GM23338 (cell line): ENCODE measurements around the gene IDUA. TPM values are rescaled to one million over a fixed set of nuclear protein-coding genes. Genes with fewer than 3 reads are reported as not detected.

Experiments
- ATAC-seq: fragments of 200-7000 bp; cut with Tn5 transposase; 3 replicates; pipeline ENCODE4 v1.9.1; 2020
- DNase-seq: peaks from one replicate; pipeline ENCODE4 v3.0.0-alpha.2; 2015; ENCODE audit warnings: low spot score
- H2AFZ ChIP-seq: fragments of 200-600 bp; sonication (generic); 2 replicates; pipeline ENCODE4 v1.8.0; 2016; ENCODE audit warnings: antibody characterized with exemption, mild to moderate bottlenecking, moderate library complexity
- H3F3A ChIP-seq: fragments of 200-600 bp; sonication (generic); replicated peaks from 2 replicates; pipeline ENCODE4 v1.8.0; 2017; ENCODE audit warnings: antibody characterized with exemption, mixed run types, low read depth
- H3K27ac ChIP-seq: fragments of 200-600 bp; sonication (generic); 2 replicates; pipeline ENCODE4 v1.6.1; 2016; ENCODE audit warnings: low read depth
- H3K27me3 ChIP-seq: fragments of 200-600 bp; sonication (generic); 2 replicates; pipeline ENCODE4 v1.8.0; 2016; ENCODE audit warnings: mild to moderate bottlenecking, mixed run types, moderate library complexity; ENCODE audit not compliant: insufficient read depth
- H3K36me3 ChIP-seq: fragments of 200-600 bp; sonication (generic); 2 replicates; pipeline ENCODE4 v1.8.0; 2016; ENCODE audit warnings: mild to moderate bottlenecking; ENCODE audit not compliant: insufficient read depth
- H3K4me1 ChIP-seq: fragments of 200-600 bp; sonication (generic); 2 replicates; pipeline ENCODE4 v1.8.0; 2016; ENCODE audit warnings: mild to moderate bottlenecking, moderate library complexity; ENCODE audit not compliant: insufficient read depth
- H3K4me2 ChIP-seq: fragments of 200-600 bp; sonication (generic); 2 replicates; pipeline ENCODE4 v1.7.1; 2017; ENCODE audit warnings: mixed run types
- H3K4me3 ChIP-seq: fragments of 200-600 bp; sonication (generic); 2 replicates; pipeline ENCODE4 v1.6.1; 2016; ENCODE audit warnings: mixed run types
- H3K79me2 ChIP-seq: fragments of 200-600 bp; sonication (generic); replicated peaks from 2 replicates; pipeline ENCODE4 v1.8.0; 2017; ENCODE audit warnings: mild to moderate bottlenecking; ENCODE audit not compliant: insufficient read depth
- H3K9me2 ChIP-seq: fragments of 200-600 bp; sonication (generic); 2 replicates; pipeline ENCODE4 v1.8.0; 2017; ENCODE audit not compliant: insufficient read depth
- H4K20me1 ChIP-seq: fragments of 200-600 bp; sonication (generic); replicated peaks from 2 replicates; pipeline ENCODE4 v1.8.0; 2017; ENCODE audit warnings: mild to moderate bottlenecking; ENCODE audit not compliant: insufficient read depth
- H3K27ac Mint-ChIP-seq: 2 replicates; pipeline ENCODE4 v1.8.0; 2020; ENCODE audit warnings: inconsistent platforms, mild to moderate bottlenecking, moderate library complexity, mixed read lengths
- H3K27me3 Mint-ChIP-seq: 3 replicates; pipeline ENCODE4 v1.8.0; 2022; ENCODE audit warnings: low read depth, mild to moderate bottlenecking, moderate library complexity, mixed read lengths, inconsistent platforms; ENCODE audit not compliant: insufficient read depth, poor library complexity
- H3K36me3 Mint-ChIP-seq: 3 replicates; pipeline ENCODE4 v1.8.0; 2021; ENCODE audit warnings: low read depth, mild to moderate bottlenecking, inconsistent platforms, moderate library complexity, mixed read lengths
- H3K4me1 Mint-ChIP-seq: 3 replicates; pipeline ENCODE4 v1.8.0; 2020; ENCODE audit warnings: mild to moderate bottlenecking, inconsistent platforms, mixed read lengths
- H3K4me3 Mint-ChIP-seq: 3 replicates; pipeline ENCODE4 v1.8.0; 2021; ENCODE audit warnings: moderate library complexity, mild to moderate bottlenecking, inconsistent platforms, mixed read lengths
- H3K9me3 Mint-ChIP-seq: 3 replicates; pipeline ENCODE4 v1.8.0; 2020; ENCODE audit warnings: moderate library complexity, mild to moderate bottlenecking, inconsistent platforms, mixed read lengths
- EZH2 ChIP-seq: fragments of 200-600 bp; sonication (generic); IDR thresholded peaks from one replicate; pipeline ENCODE4 v1.8.0; 2017; ENCODE audit warnings: antibody characterized with exemption, mild to moderate bottlenecking, low read depth; ENCODE audit not compliant: unreplicated experiment
- EZH2phosphoT487 ChIP-seq: fragments of 200-600 bp; sonication (generic); IDR thresholded peaks from one replicate; pipeline ENCODE4 v1.8.1; 2018; ENCODE audit warnings: antibody characterized with exemption; ENCODE audit not compliant: unreplicated experiment
- POLR2AphosphoS5 ChIP-seq: IDR thresholded peaks from 2 replicates; pipeline ENCODE4 v1.6.1; 2016; ENCODE audit warnings: antibody characterized with exemption, low read depth
- ZNF114 ChIP-seq: fragments of 250-450 bp; sonication (Bioruptor Pico); IDR thresholded peaks from 2 replicates; pipeline ENCODE4 v1.5.0; 2020; ENCODE audit warnings: mild to moderate bottlenecking, moderate library complexity
- polyA plus RNA-seq: library from polyadenylated mRNA; unstranded; fragments of >200 nt; fragmentation: Nextera tagmentation; extraction: Ambion mirVana; gene quantifications from 2 replicates; pipeline ENCODE4 v1.2.1, GENCODE V29; 2016
- total RNA-seq: library from RNA; depleted of rRNA; stranded (reverse); fragments of >200 nt; shearing (Covaris generic); gene quantifications from 2 replicates; pipeline ENCODE4 v1.2.3, GENCODE V29; 2014
- TF ChIP-seq, protein P1 (sequence below): fragments of 250-450 bp; sonication (Bioruptor Pico); IDR thresholded peaks from 2 replicates; pipeline ENCODE4 v1.5.0; 2020; ENCODE audit warnings: mild to moderate bottlenecking, moderate library complexity
- TF ChIP-seq, protein P2 (sequence below), 2 experiments: fragments of 200-600 bp in 1 of 2; sonication (generic) in 1 of 2; conservative IDR thresholded peaks; 2 replicates each; pipeline versions ENCODE4 v1.5.1 to v1.6.1; 2016 to 2017; ENCODE audit warnings: antibody characterized with exemption in 2 of 2, low read depth in 2 of 2, mild to moderate bottlenecking in 2 of 2, moderate library complexity in 1 of 2
- TF ChIP-seq, protein P3 (sequence below): IDR thresholded peaks from 2 replicates; pipeline ENCODE4 v1.6.1; 2016; ENCODE audit warnings: antibody characterized with exemption

The IDUA gene
- total and polyA plus RNA-seq, 2 experiments from 2014 or later: 1.3 to 6.1 TPM

DNA sequence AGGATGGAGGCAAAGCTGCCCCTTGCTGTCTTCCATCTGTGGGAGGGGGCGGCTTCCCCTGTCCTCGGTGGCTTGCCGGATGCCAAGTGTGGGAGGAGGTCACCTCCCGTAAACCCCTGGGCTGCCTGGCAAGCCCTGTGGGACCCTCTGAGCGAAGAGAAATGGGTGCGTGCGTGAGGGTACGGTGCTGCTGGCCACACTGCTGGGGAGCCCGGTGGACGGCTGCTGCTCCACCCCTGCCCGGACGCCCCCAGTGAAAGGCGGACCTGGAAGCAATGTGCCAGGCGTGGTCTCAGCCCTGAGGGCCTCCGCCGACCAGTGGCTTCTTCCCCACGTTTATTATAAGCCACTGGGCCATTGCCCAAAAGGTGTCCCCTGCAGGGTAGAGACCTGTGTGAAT lies 4.6 kb upstream of the IDUA start (continued):
- TF ChIP-seq, protein P1, sequence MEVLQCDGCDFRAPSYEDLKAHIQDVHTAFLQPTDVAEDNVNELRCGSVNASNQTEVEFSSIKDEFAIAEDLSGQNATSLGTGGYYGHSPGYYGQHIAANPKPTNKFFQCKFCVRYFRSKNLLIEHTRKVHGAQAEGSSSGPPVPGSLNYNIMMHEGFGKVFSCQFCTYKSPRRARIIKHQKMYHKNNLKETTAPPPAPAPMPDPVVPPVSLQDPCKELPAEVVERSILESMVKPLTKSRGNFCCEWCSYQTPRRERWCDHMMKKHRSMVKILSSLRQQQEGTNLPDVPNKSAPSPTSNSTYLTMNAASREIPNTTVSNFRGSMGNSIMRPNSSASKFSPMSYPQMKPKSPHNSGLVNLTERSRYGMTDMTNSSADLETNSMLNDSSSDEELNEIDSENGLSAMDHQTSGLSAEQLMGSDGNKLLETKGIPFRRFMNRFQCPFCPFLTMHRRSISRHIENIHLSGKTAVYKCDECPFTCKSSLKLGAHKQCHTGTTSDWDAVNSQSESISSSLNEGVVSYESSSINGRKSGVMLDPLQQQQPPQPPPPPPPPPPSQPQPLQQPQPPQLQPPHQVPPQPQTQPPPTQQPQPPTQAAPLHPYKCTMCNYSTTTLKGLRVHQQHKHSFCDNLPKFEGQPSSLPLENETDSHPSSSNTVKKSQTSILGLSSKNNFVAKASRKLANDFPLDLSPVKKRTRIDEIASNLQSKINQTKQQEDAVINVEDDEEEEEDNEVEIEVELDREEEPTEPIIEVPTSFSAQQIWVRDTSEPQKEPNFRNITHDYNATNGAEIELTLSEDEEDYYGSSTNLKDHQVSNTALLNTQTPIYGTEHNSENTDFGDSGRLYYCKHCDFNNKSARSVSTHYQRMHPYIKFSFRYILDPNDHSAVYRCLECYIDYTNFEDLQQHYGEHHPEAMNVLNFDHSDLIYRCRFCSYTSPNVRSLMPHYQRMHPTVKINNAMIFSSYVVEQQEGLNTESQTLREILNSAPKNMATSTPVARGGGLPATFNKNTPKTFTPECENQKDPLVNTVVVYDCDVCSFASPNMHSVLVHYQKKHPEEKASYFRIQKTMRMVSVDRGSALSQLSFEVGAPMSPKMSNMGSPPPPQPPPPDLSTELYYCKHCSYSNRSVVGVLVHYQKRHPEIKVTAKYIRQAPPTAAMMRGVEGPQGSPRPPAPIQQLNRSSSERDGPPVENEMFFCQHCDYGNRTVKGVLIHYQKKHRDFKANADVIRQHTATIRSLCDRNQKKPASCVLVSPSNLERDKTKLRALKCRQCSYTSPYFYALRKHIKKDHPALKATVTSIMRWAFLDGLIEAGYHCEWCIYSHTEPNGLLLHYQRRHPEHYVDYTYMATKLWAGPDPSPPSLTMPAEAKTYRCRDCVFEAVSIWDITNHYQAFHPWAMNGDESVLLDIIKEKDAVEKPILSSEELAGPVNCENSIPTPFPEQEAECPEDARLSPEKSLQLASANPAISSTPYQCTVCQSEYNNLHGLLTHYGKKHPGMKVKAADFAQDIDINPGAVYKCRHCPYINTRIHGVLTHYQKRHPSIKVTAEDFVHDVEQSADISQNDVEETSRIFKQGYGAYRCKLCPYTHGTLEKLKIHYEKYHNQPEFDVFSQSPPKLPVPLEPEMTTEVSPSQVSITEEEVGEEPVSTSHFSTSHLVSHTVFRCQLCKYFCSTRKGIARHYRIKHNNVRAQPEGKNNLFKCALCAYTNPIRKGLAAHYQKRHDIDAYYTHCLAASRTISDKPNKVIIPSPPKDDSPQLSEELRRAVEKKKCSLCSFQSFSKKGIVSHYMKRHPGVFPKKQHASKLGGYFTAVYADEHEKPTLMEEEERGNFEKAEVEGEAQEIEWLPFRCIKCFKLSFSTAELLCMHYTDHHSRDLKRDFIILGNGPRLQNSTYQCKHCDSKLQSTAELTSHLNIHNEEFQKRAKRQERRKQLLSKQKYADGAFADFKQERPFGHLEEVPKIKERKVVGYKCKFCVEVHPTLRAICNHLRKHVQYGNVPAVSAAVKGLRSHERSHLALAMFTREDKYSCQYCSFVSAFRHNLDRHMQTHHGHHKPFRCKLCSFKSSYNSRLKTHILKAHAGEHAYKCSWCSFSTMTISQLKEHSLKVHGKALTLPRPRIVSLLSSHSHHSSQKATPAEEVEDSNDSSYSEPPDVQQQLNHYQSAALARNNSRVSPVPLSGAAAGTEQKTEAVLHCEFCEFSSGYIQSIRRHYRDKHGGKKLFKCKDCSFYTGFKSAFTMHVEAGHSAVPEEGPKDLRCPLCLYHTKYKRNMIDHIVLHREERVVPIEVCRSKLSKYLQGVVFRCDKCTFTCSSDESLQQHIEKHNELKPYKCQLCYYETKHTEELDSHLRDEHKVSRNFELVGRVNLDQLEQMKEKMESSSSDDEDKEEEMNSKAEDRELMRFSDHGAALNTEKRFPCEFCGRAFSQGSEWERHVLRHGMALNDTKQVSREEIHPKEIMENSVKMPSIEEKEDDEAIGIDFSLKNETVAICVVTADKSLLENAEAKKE (CRISPR knock-in tag): no peak
- TF ChIP-seq, protein P2, sequence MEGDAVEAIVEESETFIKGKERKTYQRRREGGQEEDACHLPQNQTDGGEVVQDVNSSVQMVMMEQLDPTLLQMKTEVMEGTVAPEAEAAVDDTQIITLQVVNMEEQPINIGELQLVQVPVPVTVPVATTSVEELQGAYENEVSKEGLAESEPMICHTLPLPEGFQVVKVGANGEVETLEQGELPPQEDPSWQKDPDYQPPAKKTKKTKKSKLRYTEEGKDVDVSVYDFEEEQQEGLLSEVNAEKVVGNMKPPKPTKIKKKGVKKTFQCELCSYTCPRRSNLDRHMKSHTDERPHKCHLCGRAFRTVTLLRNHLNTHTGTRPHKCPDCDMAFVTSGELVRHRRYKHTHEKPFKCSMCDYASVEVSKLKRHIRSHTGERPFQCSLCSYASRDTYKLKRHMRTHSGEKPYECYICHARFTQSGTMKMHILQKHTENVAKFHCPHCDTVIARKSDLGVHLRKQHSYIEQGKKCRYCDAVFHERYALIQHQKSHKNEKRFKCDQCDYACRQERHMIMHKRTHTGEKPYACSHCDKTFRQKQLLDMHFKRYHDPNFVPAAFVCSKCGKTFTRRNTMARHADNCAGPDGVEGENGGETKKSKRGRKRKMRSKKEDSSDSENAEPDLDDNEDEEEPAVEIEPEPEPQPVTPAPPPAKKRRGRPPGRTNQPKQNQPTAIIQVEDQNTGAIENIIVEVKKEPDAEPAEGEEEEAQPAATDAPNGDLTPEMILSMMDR (conservative IDR thresholded peaks at IDR 0.05; ENCODE audit: low read depth in 2 of 2): no peak
- TF ChIP-seq EZH2 (no peak), POLR2AphosphoS5 (no peak), ZNF114 (CRISPR knock-in tag) (no peak), EZH2phosphoT487 (no peak)
- TF ChIP-seq, protein P3, sequence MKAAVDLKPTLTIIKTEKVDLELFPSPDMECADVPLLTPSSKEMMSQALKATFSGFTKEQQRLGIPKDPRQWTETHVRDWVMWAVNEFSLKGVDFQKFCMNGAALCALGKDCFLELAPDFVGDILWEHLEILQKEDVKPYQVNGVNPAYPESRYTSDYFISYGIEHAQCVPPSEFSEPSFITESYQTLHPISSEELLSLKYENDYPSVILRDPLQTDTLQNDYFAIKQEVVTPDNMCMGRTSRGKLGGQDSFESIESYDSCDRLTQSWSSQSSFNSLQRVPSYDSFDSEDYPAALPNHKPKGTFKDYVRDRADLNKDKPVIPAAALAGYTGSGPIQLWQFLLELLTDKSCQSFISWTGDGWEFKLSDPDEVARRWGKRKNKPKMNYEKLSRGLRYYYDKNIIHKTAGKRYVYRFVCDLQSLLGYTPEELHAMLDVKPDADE: no peak

DNA sequence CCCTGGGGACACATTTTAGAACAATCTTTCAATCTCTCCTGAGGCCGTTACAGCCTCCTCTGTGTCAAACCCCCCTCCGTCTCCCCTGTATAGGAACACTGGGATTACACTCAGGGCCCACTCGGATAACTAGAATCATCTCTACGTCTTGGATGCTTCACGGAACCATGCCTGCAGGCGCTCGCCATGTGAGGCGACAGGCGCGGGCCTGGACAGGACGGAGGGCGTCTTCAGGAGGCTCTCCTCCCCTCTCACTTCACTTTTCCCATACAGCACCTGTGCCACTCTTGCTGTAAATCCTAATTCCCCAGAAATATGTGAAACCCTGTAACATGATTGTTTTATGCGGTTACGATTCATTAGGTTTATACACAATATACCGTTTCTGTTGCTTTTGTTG lies 4.0 kb upstream of the IDUA start:
- H3K4me2 ChIP-seq: no peak overlapping the region
- peaks cover 40% of the 10 kb centered on the region for H3K27me3 Mint-ChIP-seq
- peaks cover 16% of the 10 kb centered on the region for H3K4me1 ChIP-seq
- H3K4me1 Mint-ChIP-seq: peaks cover 7% of the 10 kb centered on the region
- no peaks in the 10 kb centered on the region for H3K36me3 Mint-ChIP-seq
- no peaks in the 10 kb centered on the region for H3K36me3 ChIP-seq
- no peak overlapping the region for H3K27ac ChIP-seq
- ATAC-seq (no peak), DNase-seq (no peak)
- no peak overlapping the region for H3K4me3 Mint-ChIP-seq
- H3K27ac Mint-ChIP-seq: no peak overlapping the region
- no peaks in the 10 kb centered on the region for H3K9me2 ChIP-seq
- peaks cover 9% of the 10 kb centered on the region; the same call in 1 of the 2 replicates for H3F3A ChIP-seq
- no peak overlapping the region for H2AFZ ChIP-seq
- peaks cover 17% of the 10 kb centered on the region for H3K27me3 ChIP-seq
- H4K20me1 ChIP-seq: no peaks in the 10 kb centered on the region
- no peaks in the 10 kb centered on the region for H3K9me3 Mint-ChIP-seq
- no peak for TF ChIP-seq EZH2phosphoT487
- no peak overlapping the region for H3K4me3 ChIP-seq
- H3K79me2 ChIP-seq: no peaks in the 10 kb centered on the region
